ENCODE data around the gene CLEC16A. TPM values are rescaled to one million over a fixed set of nuclear protein-coding genes. Genes with fewer than 3 reads are reported as not detected.

Gene CLEC16A
- total RNA-seq, 1 experiment from 2014 or later = 13.1 TPM

DNA sequence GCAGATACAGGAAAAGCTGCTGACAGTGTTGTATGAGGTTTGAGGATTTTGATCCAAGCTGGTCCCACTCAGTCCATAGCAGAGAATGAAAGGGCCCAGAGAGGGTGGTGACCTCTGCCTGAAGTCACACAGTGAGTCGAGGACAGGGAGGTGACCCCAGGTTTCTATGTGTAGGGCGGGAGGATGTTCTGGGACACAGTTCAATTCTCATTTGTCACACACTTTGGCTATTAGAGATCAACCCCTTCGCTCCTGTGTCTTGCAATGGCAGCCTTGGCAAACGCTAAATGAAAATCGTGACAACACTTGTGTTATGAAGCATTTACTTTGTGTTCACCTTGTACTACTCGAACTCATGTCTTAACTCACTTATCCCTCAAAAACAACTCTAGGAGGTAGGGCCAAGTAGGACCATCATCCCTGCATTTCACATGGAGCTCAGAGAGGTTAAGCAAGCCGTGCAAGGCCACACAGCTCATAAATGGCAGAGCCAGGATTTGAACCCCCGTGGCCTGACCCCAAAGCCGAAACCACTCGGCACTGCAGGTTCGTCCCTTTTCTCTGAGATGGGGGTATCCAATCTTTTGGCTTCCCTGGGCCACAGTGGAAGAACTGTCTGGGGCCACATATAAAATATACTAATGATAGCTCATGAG is 12.3 kb upstream of the CLEC16A start:
- Histone ChIP-seq H3K4me1 (no peaks in the 10 kb centered on the region), H3K9me3 (replicated peaks) (no peaks in the 10 kb centered on the region), H3K27ac (no peak overlapping the region), H3K36me3 (no peaks in the 10 kb centered on the region), H3K4me3 (no peak overlapping the region), H3K27me3 (no peaks in the 10 kb centered on the region)
- DNase-seq = no peak

GRCh38 chr16:10932959-10933710 is 11.2 kb upstream of the CLEC16A start:
- H3K4me3 ChIP-seq = no peak overlapping the region
- no peak for DNase-seq
- no peaks in the 10 kb centered on the region for H3K27me3 ChIP-seq
- no peaks in the 10 kb centered on the region for H3K4me1 ChIP-seq
- H3K36me3 ChIP-seq = no peaks in the 10 kb centered on the region
- H3K9me3 ChIP-seq (replicated peaks) = no peaks in the 10 kb centered on the region
- H3K27ac ChIP-seq = no peak overlapping the region

- Histone ChIP-seq H3K4me1 (no peaks in the 10 kb centered on the region), H3K27me3 (no peaks in the 10 kb centered on the region), H3K36me3 (no peaks in the 10 kb centered on the region), H3K4me3 (no peak overlapping the region), H3K9me3 (replicated peaks) (no peaks in the 10 kb centered on the region), H3K27ac (no peak overlapping the region)
- no peak for DNase-seq
These were observed 10.5 kb upstream of the CLEC16A start for GRCh38 chr16:10933865-10934264.

DNA sequence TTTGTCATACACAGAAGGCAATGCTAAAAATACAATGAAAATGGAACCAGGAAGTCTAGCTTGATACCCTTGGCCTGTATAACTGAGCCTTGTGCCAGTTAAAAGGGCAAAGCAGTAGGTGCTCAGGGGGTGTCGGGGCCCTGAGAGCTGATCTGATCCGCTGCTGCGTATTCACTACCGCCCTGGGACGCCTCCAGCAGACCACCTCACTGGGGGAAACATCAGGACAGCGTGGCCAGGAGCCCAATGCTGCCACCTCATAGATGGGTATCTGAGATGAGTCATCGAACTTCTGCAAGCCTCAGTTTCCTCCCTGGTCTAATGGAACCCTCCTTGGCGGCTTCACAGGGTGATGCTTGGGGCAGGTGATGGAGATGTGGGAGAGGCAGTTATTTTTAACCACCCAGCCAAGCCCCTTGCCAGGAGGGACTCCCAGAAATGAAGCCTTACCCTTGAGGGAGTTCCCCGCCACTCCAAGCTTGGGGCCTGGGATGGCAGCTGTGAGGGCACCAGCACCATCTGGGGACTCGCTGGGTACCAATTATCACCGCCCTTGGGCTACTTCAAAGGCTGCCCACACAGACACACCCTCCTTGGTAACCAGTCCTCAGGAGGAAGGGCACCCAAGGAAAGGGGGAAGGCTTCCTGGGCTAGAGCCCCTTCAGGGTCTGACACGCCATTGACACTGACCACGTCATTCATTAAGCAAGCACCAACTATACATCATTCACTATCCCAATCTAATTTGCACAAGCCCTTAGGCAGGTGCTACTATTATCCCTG is 9.8 kb upstream of the CLEC16A start:
- H3K9me3 ChIP-seq (replicated peaks) = no peaks in the 10 kb centered on the region
- DNase-seq = no peak
- H3K36me3 ChIP-seq = no peaks in the 10 kb centered on the region
- H3K27ac ChIP-seq = no peak overlapping the region
- H3K4me3 ChIP-seq = no peak overlapping the region
- no peaks in the 10 kb centered on the region for H3K4me1 ChIP-seq
- no peaks in the 10 kb centered on the region for H3K27me3 ChIP-seq

DNA sequence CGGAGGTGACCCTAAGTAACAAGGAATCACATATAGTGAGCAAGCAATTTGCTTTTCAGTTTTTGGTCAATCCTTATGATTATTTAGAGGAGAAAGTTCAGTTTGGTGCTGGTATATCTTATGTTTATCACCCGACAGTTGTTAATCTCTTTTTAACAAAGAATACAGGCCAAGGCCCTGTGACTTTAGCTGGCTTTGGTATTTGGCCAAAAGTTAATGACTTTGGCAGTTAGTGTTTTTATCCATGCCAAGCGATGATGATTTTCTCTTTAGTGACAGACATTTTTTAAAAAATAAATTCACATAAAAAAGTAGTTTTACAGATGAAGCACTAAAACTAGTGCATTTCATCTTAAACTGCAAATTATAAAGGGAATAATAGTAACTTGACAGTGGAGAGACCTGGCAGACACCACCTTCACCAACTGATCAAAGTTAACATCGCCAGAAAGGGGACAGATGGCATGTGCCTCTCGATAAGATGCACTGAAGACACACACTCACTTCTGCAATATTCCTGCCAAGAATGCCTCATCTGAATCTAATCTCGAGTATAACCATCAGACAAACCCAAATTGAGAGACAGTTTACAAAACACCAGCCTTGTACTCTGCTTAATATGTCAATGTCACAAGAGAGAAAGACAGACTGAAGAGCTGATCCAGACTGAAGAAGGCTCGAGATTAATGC is 9.0 kb upstream of the CLEC16A start:
- Histone ChIP-seq H3K4me1 (peaks cover under 1% of the 10 kb centered on the region; the same call in 1 of the 2 replicates), H3K27me3 (no peaks in the 10 kb centered on the region), H3K27ac (no peak overlapping the region)

GRCh38 chr16:10936272-10936984 is 7.9 kb upstream of the CLEC16A start:
- Histone ChIP-seq H3K4me1 (peaks cover 6% of the 10 kb centered on the region; the same call in 1 of the 2 replicates), H3K27me3 (no peaks in the 10 kb centered on the region), H3K9me3 (replicated peaks) (no peaks in the 10 kb centered on the region), H3K4me3 (no peak overlapping the region), H3K27ac (no peak overlapping the region), H3K36me3 (no peaks in the 10 kb centered on the region)
- DNase-seq = no peak

More for the DNA sequence above, 9.0 kb upstream of the CLEC16A start:
- Histone ChIP-seq H3K9me3 (replicated peaks) (no peaks in the 10 kb centered on the region), H3K4me3 (no peak overlapping the region), H3K36me3 (no peaks in the 10 kb centered on the region)
- DNase-seq = no peak

DNA sequence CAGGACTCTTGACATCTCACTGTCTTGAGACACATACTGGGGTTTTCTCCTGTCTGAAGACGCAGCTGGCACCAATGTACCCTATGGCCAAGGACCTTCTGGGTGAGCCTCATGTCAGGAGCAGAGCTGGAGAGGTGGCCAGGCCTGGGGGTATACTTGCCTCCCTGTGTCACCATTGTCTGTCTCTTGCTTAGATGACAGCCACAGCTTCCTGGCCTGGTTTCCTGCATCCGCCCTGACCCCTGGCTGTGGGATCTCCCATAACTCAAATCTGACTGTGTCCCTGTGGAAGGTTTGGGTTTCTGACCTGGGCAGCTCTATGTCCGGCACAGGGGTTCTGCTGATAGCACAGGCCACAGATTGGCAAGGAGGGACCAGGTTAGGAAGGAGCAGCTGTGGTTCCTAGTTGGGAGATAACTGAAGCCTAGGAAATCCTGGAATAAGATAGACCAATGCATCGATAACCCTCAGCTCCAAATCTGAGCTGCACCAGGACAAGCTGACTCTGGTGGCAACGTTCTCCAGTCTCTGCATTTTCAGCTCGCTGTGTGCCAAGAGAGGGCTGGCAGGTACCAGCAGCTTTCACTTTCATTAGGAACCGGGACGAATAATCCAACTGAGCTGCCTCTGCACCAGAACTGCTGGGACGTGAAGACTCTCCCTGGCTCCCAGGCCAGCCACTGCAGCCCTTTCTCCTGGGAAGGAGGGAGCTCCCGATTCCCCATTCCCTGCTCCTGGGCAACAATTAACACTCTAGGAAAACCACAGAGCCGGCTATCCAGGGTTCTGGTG is 7.1 kb upstream of the CLEC16A start:
- Histone ChIP-seq H3K27ac (no peak overlapping the region), H3K4me1 (peaks cover 6% of the 10 kb centered on the region; the same call in 1 of the 2 replicates), H3K27me3 (no peaks in the 10 kb centered on the region), H3K36me3 (no peaks in the 10 kb centered on the region), H3K9me3 (replicated peaks) (no peaks in the 10 kb centered on the region), H3K4me3 (no peak overlapping the region)
- no peak for DNase-seq

DNA sequence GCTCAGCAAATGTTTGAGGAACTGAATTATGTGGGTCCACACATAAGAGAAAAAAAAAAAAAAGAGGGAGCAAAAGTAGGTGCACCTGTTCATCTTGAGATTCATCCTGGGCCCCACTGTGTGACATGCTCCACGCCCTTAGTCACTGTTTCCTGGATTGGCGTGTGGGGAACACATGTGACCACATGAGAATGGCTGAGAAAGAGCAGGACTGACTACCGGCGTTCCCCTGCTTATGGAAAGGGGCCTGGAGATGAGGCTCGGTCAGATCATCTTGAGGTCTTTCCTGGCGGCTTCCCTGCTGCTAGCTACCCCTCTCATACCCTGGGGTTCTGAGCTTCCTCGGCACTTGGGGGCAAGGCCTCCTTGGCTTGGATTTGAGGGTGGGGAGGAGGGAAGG is 6.0 kb upstream of the CLEC16A start:
- peaks cover 6% of the 10 kb centered on the region; the same call in 1 of the 2 replicates for H3K4me1 ChIP-seq

GRCh38 chr16:10938796-10939648 is 5.3 kb upstream of the CLEC16A start:
- Histone ChIP-seq H3K9me3 (replicated peaks) (no peaks in the 10 kb centered on the region), H3K4me1 (peaks cover 6% of the 10 kb centered on the region; the same call in 1 of the 2 replicates), H3K4me3 (no peak overlapping the region), H3K27ac (no peak overlapping the region), H3K36me3 (no peaks in the 10 kb centered on the region), H3K27me3 (no peaks in the 10 kb centered on the region)
- no peak for DNase-seq

More for the DNA sequence above, 6.0 kb upstream of the CLEC16A start:
- no peak for DNase-seq
- H3K9me3 ChIP-seq (replicated peaks) = no peaks in the 10 kb centered on the region
- no peak overlapping the region for H3K27ac ChIP-seq
- no peak overlapping the region for H3K4me3 ChIP-seq
- H3K27me3 ChIP-seq = no peaks in the 10 kb centered on the region
- no peaks in the 10 kb centered on the region for H3K36me3 ChIP-seq

GRCh38 chr16:10939649-10940234 is 4.6 kb upstream of the CLEC16A start:
- H3K27me3 ChIP-seq = no peaks in the 10 kb centered on the region
- H3K4me3 ChIP-seq = no peak overlapping the region
- no peak for DNase-seq
- no peaks in the 10 kb centered on the region for H3K36me3 ChIP-seq
- no peak overlapping the region for H3K27ac ChIP-seq
- peaks cover 6% of the 10 kb centered on the region; the same call in 1 of the 2 replicates for H3K4me1 ChIP-seq
- H3K9me3 ChIP-seq (replicated peaks) = no peaks in the 10 kb centered on the region

DNA sequence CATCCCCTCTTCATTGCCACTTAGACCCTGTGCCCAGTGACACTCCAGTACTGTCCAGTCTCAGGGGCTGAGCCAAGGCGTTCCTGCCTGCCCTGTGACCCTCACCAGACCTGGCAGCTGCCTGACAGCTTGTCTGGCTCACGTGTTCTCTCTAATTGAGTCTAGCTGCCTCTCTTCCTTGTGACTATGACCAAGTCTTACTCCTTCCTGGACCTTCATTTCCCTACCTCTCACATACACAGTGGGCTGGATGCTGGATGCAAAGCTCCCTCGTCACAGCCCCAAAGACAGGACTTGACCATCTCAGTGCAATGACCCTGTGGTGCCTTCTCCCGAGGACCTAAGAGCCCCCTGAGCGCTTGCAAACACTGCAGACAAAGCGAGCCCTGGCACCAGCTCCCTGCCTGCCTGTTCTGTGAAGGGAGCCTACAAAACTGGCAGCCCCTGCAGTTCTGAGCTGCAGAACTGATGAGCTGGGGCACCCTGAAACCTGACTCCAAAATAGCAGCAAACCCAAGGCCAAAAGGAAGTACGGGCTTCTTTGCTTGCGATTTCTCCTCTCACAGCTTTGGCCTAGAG is 3.8 kb upstream of the CLEC16A start:
- Histone ChIP-seq H3K4me3 (peak overlapping the region; percentile 79), H3K27ac (no peak overlapping the region), H3K27me3 (no peaks in the 10 kb centered on the region), H3K4me1 (peaks cover 6% of the 10 kb centered on the region; the same call in 1 of the 2 replicates), H3K9me3 (replicated peaks) (no peaks in the 10 kb centered on the region), H3K36me3 (no peaks in the 10 kb centered on the region)
- DNase-seq = peak in 1 of 2 experiments; percentile 30

Data from SJCRH30 (cell line).